Measurements from ENCODE around the gene FTMT.
"Not testable (repeated sequence)": the region's sequence is repeated elsewhere in the genome, so short reads cannot be mapped to it uniquely, and the experiment has no call there.

Gene FTMT

DNA sequence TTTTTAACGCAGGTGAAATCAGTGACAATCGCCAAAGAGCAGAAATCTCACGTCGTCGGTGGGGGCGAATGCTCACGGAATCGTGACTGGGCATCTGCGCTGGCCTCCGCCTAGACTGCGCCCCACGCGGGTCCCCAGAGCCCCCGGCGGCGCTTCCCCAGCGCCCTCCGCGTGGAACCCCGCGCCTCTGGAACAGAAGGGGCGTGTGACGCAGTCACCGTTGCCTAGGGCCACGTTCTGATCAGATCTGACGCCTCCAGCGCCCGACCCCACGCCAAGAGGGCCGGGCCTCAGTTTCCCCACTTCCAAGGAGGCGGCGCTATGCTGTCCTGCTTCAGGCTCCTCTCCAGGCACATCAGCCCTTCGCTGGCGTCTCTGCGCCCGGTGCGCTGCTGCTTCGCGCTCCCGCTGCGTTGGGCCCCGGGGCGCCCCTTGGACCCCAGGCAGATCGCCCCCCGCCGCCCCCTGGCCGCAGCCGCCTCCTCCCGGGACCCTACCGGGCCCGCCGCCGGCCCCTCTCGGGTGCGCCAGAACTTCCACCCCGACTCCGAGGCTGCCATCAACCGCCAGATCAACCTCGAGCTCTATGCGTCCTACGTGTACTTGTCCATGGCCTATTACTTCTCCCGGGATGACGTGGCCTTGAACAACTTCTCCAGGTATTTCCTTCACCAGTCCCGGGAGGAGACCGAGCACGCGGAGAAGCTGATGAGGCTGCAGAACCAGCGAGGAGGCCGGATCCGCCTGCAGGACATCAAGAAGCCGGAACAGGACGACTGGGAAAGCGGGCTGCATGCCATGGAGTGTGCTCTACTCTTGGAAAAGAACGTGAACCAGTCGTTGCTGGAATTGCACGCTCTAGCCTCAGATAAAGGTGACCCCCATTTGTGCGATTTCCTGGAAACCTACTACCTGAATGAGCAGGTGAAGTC, at the start of gene FTMT:
Gene FTMT (plus strand): TSS at position 240 of the 932 bp plus-strand sequence. CDS start 82 bp downstream, at position 322.
- no peak for DNase-seq

DNA sequence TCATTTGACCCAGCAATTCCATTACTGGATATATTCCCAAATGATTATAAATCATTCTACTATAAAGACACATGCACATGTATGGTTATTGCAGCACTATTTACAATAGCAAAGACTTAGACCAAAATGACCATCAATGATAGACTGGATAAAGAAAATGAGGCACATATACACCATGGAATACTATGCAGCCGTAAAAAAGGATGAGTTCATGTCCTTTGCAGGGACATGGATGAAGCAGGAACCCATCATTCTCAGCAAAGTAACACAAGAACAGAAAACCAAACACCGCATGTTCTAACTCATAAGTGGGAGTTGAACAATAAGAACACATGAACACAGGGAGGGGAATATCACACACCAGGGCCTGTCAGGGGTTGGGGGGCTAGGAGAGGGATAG, 46.4 kb upstream of the FTMT start:
- DNase-seq: not testable (repeated sequence)

- no peak for DNase-seq
Measured at GRCh38 chr5:121805911-121806310, 45.8 kb upstream of the FTMT start.

GRCh38 chr5:121816164-121816563, 35.5 kb upstream of the FTMT start:
- no peak for DNase-seq

DNA sequence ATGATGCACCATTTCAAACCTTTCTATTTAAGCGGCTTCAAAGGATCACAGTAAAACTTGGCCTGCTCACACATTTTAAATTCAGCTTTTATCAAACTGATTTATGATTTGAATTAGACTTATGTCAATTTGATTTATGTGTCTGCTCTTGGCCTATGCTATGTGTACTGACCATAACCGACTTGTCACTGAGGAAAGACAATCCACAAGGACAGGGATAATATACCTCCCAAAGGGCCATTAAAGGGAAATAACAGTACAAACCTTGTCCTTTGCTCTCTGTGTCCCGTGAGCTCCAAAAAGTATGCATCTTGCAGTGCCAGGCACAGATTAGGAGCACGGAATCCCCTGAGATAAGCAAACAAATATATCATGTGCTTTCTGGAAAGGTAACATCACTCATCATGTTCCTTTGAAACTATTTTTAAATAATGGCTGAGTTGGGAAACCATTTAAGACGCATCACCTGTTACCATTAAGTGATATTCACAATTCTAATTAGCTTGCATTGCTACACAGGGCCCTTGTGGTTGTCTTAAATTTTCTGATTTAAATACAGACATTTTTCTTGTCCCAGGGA, 31.9 kb upstream of the FTMT start:
- no peak for DNase-seq

DNA sequence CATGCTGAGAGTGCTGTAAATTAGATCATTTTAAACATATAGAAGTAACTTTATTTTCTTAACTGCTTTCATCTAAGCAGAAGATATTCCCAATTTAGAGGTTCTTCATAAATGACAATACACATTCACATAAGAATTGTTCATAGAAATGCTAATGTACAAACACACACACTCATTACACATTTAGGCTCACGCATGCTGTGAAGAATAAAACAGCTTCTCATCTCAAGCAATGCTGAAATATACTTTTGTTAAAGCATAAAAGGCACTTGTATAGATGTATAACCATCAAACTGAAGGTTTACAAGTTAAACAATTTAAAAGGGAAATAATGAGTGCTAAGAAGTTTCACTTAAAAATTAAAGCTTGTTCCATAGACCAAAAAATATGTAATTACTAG, 18.1 kb upstream of the FTMT start:
- no peak for DNase-seq

GRCh38 chr5:121834021-121834420, 17.7 kb upstream of the FTMT start:
- DNase-seq: no peak

DNA sequence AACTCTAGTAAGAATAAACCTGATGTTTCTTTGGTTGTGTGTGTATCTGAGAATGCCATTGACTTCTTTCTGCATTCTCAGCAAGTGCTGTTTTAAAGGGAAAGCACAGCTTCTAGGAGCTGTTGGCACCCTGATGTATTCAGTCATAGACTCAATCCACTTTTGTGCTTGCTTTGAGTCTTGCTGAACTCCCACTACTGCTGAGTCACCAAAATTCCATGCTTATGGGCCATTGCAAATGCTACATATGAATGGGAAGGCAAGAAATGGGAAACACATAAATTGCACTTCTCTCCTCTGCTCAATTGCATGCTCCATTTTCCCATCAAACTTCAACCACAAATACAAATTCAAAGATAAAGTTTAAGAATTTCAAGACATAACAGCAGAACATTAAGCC, 9.8 kb upstream of the FTMT start:
- DNase-seq: no peak

GRCh38 chr5:121850272-121850671, 1.4 kb upstream of the FTMT start:
- no peak for DNase-seq

DNA sequence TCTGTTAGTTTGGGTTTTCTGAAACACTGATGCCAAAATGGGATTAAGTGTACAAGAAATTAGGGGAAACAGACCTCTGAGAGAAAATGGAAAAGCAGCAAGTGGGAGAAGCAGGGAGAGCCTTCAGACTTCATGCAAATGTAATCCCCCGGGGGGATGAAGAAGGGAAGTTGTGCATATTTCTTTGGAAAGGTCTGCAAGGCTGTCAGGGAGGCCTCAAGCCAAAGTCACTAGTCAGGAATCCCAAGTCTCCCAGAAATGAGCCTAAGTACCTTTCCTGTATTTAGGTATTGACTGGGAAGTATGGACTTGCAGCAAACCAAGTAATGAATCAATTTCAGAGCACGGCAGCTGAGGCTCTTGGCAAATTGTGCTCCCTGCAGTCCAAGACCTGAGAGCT, 2.2 kb downstream of the FTMT start:
- DNase-seq: no peak

DNA sequence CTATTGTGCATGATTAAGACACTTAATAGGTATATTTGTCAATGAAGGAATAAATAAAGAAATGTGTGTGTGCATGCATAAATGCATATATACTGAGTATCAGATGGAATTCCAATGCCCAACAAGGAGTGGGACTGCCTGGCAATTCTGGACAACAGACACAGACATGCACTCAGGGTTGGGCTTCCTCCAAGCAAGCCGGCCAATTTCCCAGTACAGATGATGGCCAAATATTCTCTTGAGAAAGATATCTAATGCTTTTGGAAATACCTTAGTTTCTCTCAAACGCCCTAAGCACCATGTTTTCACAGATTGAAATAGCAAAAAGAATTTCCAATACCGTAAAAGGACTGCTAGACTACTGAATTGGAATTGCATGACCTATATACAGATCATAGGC, 11.1 kb downstream of the FTMT start:
- no peak for DNase-seq

GRCh38 chr5:121863753-121864285, 12.1 kb downstream of the FTMT start:
- DNase-seq: no peak

GRCh38 chr5:121867403-121867802, 15.7 kb downstream of the FTMT start:
- DNase-seq: no peak

DNA sequence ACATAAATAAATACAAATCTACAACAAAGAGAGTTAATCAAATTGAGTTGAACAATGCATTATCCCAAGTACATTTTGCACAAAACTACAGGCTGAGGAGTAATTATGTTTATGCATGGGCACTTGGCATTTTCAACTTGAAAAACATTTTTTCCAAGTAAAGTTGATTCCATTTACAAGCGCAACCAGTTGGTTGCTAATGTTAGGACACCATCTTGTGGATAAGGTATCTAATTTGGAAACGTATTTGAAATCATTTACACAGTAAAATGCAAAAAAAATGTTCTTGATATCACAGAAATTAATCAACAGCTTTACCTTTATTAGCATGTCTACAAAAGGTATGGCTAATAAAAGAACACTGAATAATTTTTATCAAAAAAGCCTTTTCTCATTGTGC, 18.8 kb downstream of the FTMT start:
- no peak for DNase-seq

DNA sequence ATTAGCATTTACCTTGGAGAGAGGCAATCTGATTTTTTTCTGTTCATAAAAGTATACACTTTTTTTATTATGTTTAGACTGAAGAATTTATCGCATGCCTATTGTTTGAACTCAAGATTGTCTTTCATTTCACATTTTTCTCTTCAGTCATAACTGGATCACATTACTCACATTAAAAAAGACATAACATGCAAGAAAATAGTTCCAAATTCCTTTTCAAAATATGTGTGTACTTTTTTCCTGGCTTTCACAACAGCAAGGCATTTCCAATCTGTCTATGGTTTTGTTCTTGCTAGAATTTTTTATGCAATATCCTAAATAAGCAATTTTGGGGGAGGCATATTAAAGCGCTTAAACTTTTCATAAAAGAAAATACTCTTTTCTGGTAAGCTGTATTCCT, 21.2 kb downstream of the FTMT start:
- DNase-seq: no peak

DNA sequence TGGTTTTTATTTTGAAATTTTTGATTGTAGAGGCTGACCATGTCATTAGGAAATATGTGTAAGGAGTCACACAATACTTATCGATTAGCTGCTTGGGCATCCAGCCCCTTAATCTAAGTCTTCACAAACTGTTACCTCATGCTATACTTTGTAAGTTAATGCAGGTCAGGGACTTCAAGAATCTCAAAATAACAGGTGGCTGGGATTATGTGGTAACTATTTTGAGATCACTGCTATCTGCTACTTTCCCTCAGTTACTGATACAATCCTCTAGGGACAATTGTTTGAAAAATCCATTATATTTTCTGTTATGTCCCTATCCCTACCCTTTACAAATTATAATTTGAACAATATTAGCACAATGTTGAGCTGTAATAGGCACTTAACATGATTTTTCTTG, 21.7 kb downstream of the FTMT start:
- no peak for DNase-seq

DNA sequence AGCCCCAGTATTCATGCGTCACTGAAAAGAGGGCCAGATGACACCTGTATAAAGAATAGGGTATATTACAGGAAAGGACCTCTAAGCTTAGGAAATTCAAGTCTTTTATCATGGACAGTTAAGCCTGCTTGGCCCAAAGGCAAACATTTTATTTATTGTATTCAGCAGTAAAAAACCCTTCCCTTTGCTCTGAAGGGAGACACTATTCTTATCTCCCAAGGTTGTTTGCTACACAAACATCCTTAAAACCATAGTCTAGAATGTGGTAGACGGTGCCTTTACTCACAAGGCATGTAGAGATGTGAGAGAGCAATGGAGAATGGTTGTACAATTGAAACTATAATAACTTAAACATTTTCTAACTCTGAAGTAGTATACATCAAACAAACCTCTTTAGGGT, 33.9 kb downstream of the FTMT start:
- no peak for DNase-seq

GRCh38 chr5:121887727-121888126, 36.0 kb downstream of the FTMT start:
- DNase-seq: no peak

DNA sequence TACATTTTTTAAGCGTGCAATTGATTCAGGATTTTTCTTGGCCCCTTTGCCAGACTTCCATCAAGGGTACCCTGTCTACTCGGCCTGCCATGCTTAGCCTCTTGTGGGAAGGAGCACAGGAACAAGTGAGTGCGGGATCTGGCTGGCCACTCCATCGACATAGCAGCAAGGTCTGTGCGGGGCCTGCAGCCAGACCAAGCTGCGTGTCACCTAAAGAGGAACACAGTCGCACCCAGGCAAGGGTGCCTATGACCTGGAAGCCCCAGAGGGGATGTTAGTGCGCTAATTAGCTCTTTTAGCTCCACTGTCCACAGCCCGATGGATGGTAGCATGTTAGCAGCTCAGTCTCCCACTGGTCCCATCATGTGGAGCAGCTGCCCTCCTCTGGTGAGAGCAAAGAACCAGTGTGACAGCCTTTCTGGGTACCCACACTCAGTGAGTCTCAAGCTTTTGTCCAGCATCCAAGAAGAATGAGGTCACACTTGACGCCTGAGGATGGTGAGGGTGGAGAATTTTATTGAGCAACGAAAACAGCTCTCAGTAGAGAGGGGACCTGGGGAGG, 38.7 kb downstream of the FTMT start:
- no peak for DNase-seq

DNA sequence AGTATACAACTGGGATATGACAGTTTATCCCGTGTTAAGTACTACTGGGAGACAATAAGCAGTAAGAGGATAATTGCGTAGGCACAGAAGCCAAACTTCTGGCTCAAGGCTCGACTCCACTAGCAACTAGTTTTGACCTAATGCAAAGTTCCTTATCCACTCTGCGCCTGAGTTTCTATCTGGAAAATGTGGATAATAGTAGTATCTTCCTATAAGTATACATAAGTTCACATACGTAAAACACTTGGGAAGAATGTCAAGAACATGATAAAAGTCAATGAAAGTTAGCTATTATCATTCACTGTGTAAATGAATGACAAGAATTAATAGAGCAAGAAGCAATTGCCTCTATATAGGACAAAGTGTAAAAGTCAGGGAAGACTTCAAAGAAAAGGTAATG, 45.7 kb downstream of the FTMT start:
- no peak for DNase-seq

DNA sequence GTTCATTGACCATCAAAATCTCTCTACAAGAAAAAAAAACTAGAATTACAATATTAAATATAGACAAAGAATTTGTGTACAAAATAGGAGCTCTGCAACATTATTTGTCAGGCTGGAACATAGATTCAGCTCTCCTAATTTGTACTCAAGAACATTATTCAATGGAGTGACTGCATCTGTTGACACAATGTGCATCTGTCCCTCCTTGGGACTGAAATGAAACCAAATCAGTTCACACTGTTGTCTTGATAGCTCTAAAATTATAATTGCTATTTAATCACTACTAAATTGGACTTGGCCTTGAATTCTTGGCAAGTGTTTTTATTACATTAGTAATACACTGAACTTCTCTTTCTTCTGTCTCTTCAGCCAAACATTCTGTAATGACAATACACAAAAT, 47.7 kb downstream of the FTMT start:
- no peak for DNase-seq

All from CD4-positive, alpha-beta T cell treated with Interleukin-10 for 1 hour (primary cell).